GM18951 (cell line): ENCODE measurements around the gene SLC1A2.
"Not testable (repeated sequence)": the region's sequence is repeated elsewhere in the genome, so short reads cannot be mapped to it uniquely, and the experiment has no call there.

ENCODE experiments used
- POLR2A ChIP-seq: IDR thresholded peaks from 4 replicates; pipeline ENCODE4 v1.6.1; 2011; ENCODE audit warnings: mild to moderate bottlenecking; ENCODE audit not compliant: insufficient read length, insufficient read depth; ENCODE audit errors: extremely low read depth
- in situ Hi-C: fragments of 300-500 bp; cut with MboI; formaldehyde crosslinking; loops from one replicate; pipeline ENCODE4 v1.12.0; 2022; ENCODE audit warnings: low sequenced_read_pairs, mixed read lengths, inconsistent platforms; ENCODE audit not compliant: unreplicated experiment

The SLC1A2 gene

DNA sequence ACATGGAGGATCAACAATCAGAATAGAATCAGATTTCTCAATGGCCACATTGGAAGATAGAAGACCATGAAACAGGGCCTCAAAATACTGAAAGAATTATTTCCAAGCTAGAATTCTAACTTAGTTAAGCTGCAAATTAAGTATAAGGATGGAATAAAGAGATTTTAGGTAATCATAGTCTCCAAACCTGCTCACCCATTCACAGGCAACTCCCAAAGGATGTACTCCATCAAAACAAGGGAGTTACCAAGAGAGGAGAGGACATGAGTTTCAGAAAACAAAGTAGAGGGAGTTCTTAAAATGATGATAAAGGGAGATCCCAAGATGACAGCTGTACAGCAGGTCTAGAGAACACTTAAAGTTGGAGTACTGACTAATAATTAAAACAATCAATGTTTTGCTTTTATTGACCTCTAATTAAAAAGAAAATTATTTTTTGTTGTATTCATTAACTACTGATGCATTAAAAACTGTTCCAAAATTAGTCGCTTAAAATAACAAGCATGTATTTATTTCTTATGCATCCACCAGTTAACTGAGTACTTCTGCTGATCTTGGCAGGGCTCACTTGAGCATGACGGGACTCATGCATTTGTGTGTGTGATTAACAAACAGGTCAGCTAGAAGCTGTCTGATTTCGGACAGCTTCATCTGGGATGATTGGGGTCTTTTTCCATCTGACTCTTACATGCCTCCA lies 184.8 kb downstream of the SLC1A2 start:
- no peak for TF ChIP-seq POLR2A
- in situ Hi-C loops, result loop anchor here (10.0 kb wide), 1 partner anchor 240 kb away; no protein-coding TSS in a partner anchor

DNA sequence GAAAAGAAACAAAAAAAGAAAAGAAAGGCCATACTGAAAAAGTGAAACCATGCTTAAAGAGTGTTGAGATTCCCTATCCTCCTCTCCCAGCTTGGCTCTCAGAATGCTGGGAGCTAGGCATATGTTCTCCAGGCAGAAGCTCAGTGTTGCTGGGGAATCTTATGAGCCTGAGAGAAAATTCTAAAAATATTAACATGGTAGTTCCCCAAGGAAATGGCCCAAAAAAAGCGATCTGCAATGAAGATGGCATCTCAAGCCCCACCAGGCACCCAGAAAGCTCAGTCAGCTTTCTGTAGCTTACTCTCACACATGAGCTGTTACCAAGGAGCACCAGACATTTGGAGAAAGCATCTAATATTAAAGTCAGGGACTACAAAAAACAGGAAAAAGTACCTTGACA lies 185.8 kb downstream of the SLC1A2 start:
- TF ChIP-seq POLR2A, result no peak
- in situ Hi-C loops, result loop anchor here (10.0 kb wide), 1 partner anchor 239 kb away; no protein-coding TSS in a partner anchor

DNA sequence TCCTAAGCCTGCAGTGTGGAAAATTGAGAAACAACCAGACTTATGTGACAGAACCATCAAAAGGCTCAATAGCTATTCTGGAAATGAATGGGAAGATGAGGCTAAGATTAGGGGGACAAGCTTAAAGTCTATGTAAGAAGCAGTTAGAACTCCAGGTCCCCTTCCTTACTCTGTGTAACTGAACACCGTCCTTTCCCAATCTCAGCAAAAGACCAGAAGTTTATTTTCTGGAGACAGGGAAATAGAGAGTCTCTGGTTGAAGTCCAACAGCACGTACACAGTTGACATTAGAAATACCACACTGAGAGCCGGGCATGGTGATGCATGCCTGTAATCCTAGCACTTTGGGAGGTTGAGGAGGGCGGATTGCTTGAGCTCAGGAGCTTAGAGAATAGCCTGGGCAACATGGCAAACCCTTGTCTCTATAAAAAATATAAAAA lies 186.4 kb downstream of the SLC1A2 start:
- in situ Hi-C loops, result loop anchor here (10.0 kb wide), 1 partner anchor 238 kb away; no protein-coding TSS in a partner anchor
- TF ChIP-seq POLR2A, result no peak

DNA sequence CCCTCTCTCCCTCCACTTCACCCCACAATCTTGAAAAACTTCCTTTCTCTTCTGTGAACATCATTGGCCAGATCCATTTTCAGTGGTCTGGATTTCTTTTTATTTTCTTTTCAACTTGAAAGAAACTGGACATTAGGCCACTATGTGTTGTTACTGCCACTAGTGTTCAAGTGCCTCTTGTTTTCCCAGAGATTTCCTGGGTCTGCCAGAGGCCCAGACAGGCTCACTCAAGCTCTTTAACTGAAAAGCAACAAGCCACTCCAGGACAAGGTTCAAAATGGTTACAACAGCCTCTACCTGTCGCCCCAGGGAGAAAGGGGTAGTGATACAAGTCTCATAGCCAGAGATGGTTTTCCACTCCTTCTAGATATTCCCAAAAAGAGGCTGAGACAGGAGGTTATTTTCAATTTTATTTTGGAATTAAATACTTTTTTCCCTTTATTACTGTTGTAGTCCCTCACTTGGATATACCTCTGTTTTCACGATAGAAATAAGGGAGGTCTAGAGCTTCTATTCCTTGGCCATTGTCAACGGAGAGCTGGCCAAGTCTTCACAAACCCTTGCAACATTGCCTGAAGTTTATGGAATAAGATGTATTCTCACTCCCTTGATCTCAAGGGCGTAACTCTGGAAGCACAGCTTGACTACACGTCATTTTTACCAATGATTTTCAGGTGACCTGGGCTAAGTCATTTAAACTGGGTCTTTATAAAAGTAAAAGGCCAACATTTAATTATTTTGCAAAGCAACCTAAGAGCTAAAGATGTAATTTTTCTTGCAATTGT lies 188.1 kb downstream of the SLC1A2 start:
- no peak for TF ChIP-seq POLR2A
- in situ Hi-C loops, result loop anchor here (10.0 kb wide), 1 partner anchor 236 kb away; no protein-coding TSS in a partner anchor

DNA sequence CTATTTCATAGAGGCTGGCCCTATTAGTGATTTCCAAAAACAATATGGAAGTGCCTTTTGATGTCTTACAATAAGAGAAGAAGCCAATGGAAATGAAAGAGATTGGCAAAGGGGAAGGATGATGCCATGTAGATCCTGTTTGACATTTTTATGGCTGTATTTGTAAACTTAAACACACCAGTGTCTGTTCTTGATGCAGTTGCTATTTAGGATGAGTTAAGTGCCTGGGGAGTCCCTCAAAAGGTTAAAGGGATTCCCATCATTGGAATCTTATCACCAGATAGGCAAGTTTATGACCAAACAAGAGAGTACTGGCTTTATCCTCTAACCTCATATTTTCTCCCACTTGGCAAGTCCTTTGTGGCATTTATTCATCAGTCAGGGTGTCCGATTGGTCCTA lies 189.0 kb downstream of the SLC1A2 start:
- in situ Hi-C loops, result loop anchor here (10.0 kb wide), 1 partner anchor 236 kb away; no protein-coding TSS in a partner anchor
- no peak for TF ChIP-seq POLR2A

DNA sequence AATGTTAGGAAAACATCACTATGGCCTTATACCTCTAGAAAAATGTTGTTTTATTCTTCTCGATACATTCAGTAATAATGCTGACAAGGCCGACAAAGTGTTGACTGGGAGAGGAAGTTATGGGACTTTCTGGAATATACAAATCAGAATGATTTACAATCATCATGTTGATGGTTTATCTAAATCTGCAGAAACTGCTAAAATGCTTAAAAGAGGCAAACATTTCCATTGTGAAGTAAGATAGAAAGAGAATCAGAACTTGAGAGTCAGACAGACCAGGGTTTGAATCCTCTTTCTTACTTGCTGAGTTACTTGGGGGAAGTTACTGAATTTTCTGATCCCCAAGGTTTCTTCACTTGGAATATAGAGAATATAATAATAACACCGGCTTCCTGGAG lies 191.0 kb downstream of the SLC1A2 start:
- TF ChIP-seq POLR2A, result no peak
- in situ Hi-C loops, result no loop called here

DNA sequence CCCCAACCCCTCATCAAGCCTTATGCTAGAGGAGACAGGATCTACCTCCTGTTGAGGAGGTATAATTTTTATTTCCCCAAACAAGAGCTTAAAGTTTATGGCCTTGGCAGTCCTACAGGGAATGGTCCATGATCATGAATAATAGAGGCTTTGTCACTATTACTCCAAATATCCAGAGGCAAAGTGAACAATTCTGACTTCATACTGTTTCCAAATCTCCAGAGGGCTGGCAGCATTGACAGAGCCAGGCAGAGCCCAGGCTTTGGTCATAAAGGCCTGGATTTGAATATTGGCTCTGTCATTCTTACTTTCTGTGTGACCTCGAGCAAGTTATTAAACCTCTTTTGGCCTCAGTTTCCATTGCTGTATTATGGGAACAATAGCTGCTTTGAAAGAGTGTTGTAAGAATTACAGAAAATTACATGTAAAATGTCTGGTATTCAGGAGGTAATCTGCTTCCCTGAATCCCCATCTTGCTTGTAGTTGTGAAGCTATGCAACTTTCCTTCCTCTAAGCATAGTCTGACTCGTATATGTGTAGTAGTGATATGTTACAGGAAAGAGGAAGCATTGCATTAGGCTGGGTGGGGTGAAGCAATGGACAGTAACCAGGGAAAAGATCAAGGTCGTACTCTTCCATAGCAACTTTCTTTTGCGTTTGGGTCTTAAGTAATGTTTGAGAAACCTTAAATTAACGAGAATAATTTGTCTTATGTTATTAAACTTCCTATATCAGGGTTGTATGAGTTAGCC lies 191.6 kb downstream of the SLC1A2 start:
- in situ Hi-C loops, result no loop called here
- TF ChIP-seq POLR2A, result no peak

DNA sequence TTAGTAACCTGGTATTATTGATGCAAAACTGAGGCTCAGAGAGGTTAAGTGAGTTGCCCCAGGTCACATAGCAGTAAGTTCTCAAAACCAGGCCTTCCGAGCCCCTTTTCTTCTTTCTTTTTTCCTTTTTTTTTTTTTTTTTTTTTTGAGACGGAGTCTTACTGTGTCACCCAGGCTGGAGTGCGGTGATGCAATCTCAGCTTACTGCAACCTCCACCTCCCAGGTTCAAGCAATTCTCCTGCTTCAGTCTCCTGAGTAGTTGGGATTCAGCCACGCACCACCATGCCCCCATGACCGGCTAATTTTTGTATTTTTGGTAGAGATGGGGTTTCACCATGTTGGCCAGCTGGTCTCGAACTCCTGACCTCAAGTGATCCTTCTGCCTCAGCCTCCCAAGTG lies 192.6 kb downstream of the SLC1A2 start:
- in situ Hi-C loops, result not testable (repeated sequence)

DNA sequence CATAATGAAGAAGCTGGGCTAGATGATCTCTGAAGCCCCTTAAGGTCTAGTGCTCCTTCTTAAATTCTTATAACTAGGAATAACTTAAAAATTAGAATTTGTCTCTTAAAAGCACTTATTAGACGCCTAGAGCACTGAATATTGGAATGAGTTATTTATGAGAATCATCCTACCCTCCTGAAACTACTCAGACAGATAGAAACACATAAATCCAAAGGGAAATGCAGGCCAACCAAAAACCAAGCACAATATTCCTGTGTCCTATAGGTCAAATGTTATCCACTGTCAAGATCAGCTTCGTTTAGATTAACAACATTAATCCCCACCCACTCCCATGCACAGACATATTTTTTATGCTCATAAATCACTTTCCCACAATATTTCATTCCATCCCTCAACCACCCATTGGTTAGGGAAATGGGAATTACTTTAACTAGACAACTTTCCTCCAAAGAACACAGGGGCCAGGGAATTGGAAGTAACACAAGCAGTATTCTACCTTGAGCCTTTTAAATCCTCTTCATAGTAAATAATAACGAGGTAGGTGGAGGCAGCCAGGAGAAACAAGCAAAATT lies 193.3 kb downstream of the SLC1A2 start:
- no peak for TF ChIP-seq POLR2A
- in situ Hi-C loops, result no loop called here

DNA sequence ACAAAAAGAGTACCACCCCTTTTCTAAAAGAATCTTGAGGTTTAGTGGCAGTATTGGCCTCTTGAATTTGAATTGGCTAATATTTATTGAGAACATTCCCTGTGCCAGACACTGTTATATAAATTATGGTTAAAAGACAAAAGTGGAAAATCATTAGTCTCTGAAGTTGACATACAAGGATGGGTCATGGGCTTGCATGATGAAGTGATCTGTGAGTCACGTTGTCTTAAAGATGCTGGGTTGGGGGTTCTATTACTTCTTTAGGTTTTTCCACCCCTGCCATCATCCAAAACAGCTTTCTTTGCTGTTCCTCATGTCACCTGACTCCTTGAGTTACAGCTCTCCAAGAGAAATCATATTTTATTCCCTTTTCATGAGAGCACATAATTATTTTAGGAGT lies 195.4 kb downstream of the SLC1A2 start:
- in situ Hi-C loops, result no loop called here
- TF ChIP-seq POLR2A, result no peak

DNA sequence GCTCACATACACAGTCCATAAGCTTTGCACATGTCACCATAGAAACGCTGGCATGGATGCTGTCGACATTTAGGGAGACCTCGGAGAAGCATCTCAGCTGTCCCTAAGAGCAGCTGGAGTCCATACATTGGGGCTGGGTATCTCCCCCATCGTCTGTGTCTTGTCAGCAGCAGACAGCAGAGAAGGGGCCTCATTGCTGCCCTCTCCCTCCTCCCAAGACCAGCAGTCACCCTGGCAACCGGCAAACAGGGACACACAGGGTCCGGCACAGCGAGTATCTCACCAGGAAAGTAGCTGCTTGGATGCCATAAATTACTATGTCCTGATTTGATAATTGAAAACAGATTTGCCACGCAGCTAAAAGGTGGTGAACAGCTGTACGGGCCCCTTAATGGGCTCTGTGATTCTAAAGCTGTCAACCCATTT lies 196.0 kb downstream of the SLC1A2 start:
- in situ Hi-C loops, result no loop called here
- no peak for TF ChIP-seq POLR2A

DNA sequence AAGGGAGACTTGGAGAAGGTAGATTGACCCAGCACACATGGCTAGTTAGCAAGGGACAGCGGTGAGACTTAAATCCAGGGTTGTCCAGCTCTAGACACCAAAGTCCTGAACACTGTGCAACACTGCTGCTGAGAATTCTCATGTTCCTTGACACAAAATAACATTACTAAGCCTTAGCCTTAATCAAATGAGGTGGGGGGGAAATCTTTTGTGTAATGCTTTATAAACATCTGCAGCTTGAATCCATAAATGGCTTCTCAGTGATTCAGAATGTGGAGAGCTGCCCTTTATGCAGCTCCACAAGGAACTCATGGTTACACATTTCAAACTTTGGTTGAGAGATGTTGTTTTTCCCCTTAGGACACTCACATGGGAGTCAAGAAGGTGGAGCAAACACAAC lies 200.4 kb downstream of the SLC1A2 start:
- TF ChIP-seq POLR2A, result no peak
- in situ Hi-C loops, result no loop called here
